Endothelial cell of umbilical vein (primary cell): ENCODE measurements around the gene SLIT1.

Source experiments
- EZH2 ChIP-seq: IDR thresholded peaks from 2 replicates; pipeline ENCODE4 v1.6.1; 2012; ENCODE audit warnings: borderline replicate concordance, low read depth, mild to moderate bottlenecking, moderate library complexity, low read length, inconsistent platforms; ENCODE audit not compliant: severe bottlenecking
- FOS ChIP-seq: IDR thresholded peaks from 2 replicates; pipeline ENCODE4 v1.6.1; 2011; ENCODE audit warnings: mild to moderate bottlenecking, low read length, moderate library complexity, borderline replicate concordance; ENCODE audit not compliant: insufficient read depth
- GATA2 ChIP-seq: IDR thresholded peaks from 2 replicates; pipeline ENCODE4 v1.7.0; 2011; ENCODE audit warnings: low read depth, mild to moderate bottlenecking, moderate library complexity, mixed read lengths, low read length; ENCODE audit not compliant: insufficient read length, insufficient read depth
- JUN ChIP-seq: IDR thresholded peaks from 2 replicates; pipeline ENCODE4 v1.6.1; 2011; ENCODE audit warnings: borderline replicate concordance, low read depth; ENCODE audit not compliant: insufficient read length, insufficient read depth
- MYC ChIP-seq: IDR thresholded peaks from one replicate; pipeline ENCODE4 v1.6.1; 2011; ENCODE audit warnings: mild to moderate bottlenecking, low read depth, low read length
- POLR2A ChIP-seq: IDR thresholded peaks from 2 replicates; pipeline ENCODE4 v1.6.1; 2012; ENCODE audit warnings: low read depth, mild to moderate bottlenecking, control low read depth, low read length
- POLR2AphosphoS5 ChIP-seq: IDR thresholded peaks from 2 replicates; pipeline ENCODE4 v1.6.1; 2012; ENCODE audit warnings: low read depth, mild to moderate bottlenecking, control low read depth, low read length, moderate library complexity; ENCODE audit not compliant: insufficient read depth
- TF ChIP-seq, protein P1 (sequence below), 2 donors: IDR thresholded peaks; 1 replicate in 1 of 2; 2 replicates in 1 of 2; pipeline ENCODE4 v1.5.1; 2011; ENCODE audit warnings: low read length in 2 of 2, mild to moderate bottlenecking in 2 of 2, moderate library complexity in 2 of 2, control low read depth in 1 of 2, inconsistent platforms in 1 of 2, low read depth in 1 of 2; ENCODE audit not compliant: insufficient read depth in 1 of 2; ENCODE audit errors: extremely low read depth in 1 of 2
- TF ChIP-seq, protein P2 (sequence below): IDR thresholded peaks from 2 replicates; pipeline ENCODE4 v1.6.1; 2011; ENCODE audit not compliant: insufficient read depth, insufficient read length

DNA sequence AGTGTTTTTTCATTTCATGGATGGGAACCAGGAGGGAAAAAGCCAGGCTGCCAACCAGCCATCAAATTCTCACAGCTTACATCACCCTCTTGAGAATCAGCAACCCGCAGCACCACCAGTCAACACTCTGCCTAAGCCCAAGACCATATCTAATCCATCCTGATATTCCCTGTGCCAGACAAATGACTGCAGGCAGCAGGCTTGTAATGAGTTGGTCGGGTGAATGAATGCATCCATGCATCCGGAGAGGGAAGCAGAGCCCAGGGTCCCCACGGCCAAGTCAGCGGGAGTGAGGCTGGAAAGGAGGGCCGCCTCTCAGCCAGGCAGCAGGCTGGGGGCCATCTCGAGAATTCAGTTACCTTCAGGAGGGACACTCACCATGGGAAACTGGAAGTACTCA, 46.9 kb downstream of the SLIT1 start:
- TF ChIP-seq, protein P1, sequence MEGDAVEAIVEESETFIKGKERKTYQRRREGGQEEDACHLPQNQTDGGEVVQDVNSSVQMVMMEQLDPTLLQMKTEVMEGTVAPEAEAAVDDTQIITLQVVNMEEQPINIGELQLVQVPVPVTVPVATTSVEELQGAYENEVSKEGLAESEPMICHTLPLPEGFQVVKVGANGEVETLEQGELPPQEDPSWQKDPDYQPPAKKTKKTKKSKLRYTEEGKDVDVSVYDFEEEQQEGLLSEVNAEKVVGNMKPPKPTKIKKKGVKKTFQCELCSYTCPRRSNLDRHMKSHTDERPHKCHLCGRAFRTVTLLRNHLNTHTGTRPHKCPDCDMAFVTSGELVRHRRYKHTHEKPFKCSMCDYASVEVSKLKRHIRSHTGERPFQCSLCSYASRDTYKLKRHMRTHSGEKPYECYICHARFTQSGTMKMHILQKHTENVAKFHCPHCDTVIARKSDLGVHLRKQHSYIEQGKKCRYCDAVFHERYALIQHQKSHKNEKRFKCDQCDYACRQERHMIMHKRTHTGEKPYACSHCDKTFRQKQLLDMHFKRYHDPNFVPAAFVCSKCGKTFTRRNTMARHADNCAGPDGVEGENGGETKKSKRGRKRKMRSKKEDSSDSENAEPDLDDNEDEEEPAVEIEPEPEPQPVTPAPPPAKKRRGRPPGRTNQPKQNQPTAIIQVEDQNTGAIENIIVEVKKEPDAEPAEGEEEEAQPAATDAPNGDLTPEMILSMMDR (IDR thresholded peaks at IDR 0.05; ENCODE audit: extremely low read depth in 1 of 2, insufficient read depth in 1 of 2, low read depth in 1 of 2, low read length in 2 of 2) = no peak
- TF ChIP-seq POLR2A = no peak
- TF ChIP-seq POLR2AphosphoS5 = no peak
- no peak for TF ChIP-seq EZH2
- TF ChIP-seq GATA2 = no peak
- no peak for TF ChIP-seq MYC
- TF ChIP-seq, protein P2, sequence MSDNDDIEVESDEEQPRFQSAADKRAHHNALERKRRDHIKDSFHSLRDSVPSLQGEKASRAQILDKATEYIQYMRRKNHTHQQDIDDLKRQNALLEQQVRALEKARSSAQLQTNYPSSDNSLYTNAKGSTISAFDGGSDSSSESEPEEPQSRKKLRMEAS = no peak
- TF ChIP-seq JUN = no peak
- no peak for TF ChIP-seq FOS
